OCI-LY3 (cell line): ENCODE results near the gene ASIP.

Source experiments
- H2AFZ ChIP-seq: fragments of 200-600, 300-600 bp; shearing (Covaris generic); 2 replicates; pipeline ENCODE4 v1.6.0; 2014; ENCODE audit warnings: antibody characterized with exemption, low read depth, low read length
- H3K27ac ChIP-seq: fragments of 200-600, 300-600 bp; sonication (generic); 2 replicates; pipeline ENCODE4 v1.5.1; 2014; ENCODE audit warnings: mild to moderate bottlenecking, low read length, moderate library complexity, mixed read lengths
- H3K27me3 ChIP-seq: fragments of 200-600, 300-600 bp; sonication (generic); 2 replicates; pipeline ENCODE4 v1.6.1; 2014; ENCODE audit warnings: low read depth, low read length, mixed read lengths
- H3K36me3 ChIP-seq: fragments of 200-600, 300-600 bp; sonication (generic); replicated peaks from 2 replicates; pipeline ENCODE3; 2014; ENCODE audit warnings: low read depth, low read length, mixed read lengths
- H3K4me1 ChIP-seq: fragments of 300-600, 200-600 bp; sonication (generic); 2 replicates; pipeline ENCODE4 v1.6.1; 2014; ENCODE audit warnings: low read length, mixed read lengths
- H3K4me2 ChIP-seq: fragments of 200-600, 300-600 bp; sonication (generic); 2 replicates; pipeline ENCODE4 v1.6.1; 2014; ENCODE audit warnings: low read length, mixed read lengths
- H3K4me3 ChIP-seq: fragments of 300-600, 200-600 bp; sonication (generic); 2 replicates; pipeline ENCODE4 v1.5.1; 2014; ENCODE audit warnings: antibody characterized with exemption, mild to moderate bottlenecking, low read length, moderate library complexity
- H3K79me2 ChIP-seq: fragments of 300-600, 200-600 bp; shearing (Covaris generic); 2 replicates; pipeline ENCODE4 v1.6.1; 2014; ENCODE audit warnings: mild to moderate bottlenecking, low read length, mixed read lengths
- H3K9ac ChIP-seq: fragments of 300-600, 200-600 bp; shearing (Covaris generic); 2 replicates; pipeline ENCODE4 v1.6.0; 2014; ENCODE audit warnings: mild to moderate bottlenecking, low read length, moderate library complexity
- H3K9me3 ChIP-seq: fragments of 200-600, 300-600 bp; shearing (Covaris generic); 2 replicates; pipeline ENCODE4 v1.6.1; 2014; ENCODE audit warnings: low read length, mixed read lengths; ENCODE audit not compliant: insufficient read depth
- H4K20me1 ChIP-seq: fragments of 200-600, 300-600 bp; sonication (generic); 2 replicates; pipeline ENCODE4 v1.6.1; 2016; ENCODE audit warnings: low read length, mixed read lengths; ENCODE audit not compliant: insufficient read depth
- CTCF ChIP-seq: fragments of 200-600, 300-600 bp; sonication (generic); IDR thresholded peaks from 2 replicates; pipeline ENCODE4 v1.5.1; 2014; ENCODE audit warnings: antibody characterized with exemption, low read length, low read depth
- EZH2phosphoT487 ChIP-seq: fragments of 200-600 bp; shearing (Covaris generic); IDR thresholded peaks from 2 replicates; pipeline ENCODE4 v1.6.1; 2018; ENCODE audit warnings: antibody characterized with exemption, mixed run types, low read depth

The ASIP gene

GRCh38 chr20:34300809-34301586, 59.8 kb downstream of the ASIP start:
- peaks cover 30% of the 10 kb centered on the region for H4K20me1 ChIP-seq
- peaks cover 27% of the 10 kb centered on the region for H3K36me3 ChIP-seq
- peaks cover 69% of the 10 kb centered on the region for H3K79me2 ChIP-seq

GRCh38 chr20:34301587-34302311, 60.5 kb downstream of the ASIP start:
- peak overlapping the region; percentile 89 for H3K9ac ChIP-seq
- H3K4me1 ChIP-seq, result peaks cover 42% of the 10 kb centered on the region
- no peak for TF ChIP-seq EZH2phosphoT487
- no peak for TF ChIP-seq CTCF
- no peaks in the 10 kb centered on the region for H3K27me3 ChIP-seq
- no peak overlapping the region for H2AFZ ChIP-seq
- H3K36me3 ChIP-seq, result peaks cover 22% of the 10 kb centered on the region
- no peaks in the 10 kb centered on the region for H3K9me3 ChIP-seq
- H3K4me3 ChIP-seq, result peak overlapping the region; percentile 81
- peaks cover 24% of the 10 kb centered on the region for H4K20me1 ChIP-seq
- peaks cover 61% of the 10 kb centered on the region for H3K79me2 ChIP-seq
- 0 out of 2 replicates have a peak overlapping the region, but pooled peaks have one; percentile 21 for H3K27ac ChIP-seq
- peak overlapping the region; percentile 77 for H3K4me2 ChIP-seq

More at GRCh38 chr20:34300809-34301586, 59.8 kb downstream of the ASIP start:
- TF ChIP-seq CTCF, result no peak
- no peak for TF ChIP-seq EZH2phosphoT487
- no peaks in the 10 kb centered on the region for H3K9me3 ChIP-seq
- H3K4me1 ChIP-seq, result peaks cover 42% of the 10 kb centered on the region
- no peak overlapping the region for H2AFZ ChIP-seq
- H3K4me3 ChIP-seq, result peak overlapping the region; percentile 81; the same call in 1 of the 2 replicates
- peak overlapping the region; percentile 21; the same call in 1 of the 2 replicates for H3K27ac ChIP-seq
- no peaks in the 10 kb centered on the region for H3K27me3 ChIP-seq
- no peak overlapping the region; the same call in 1 of the 2 replicates for H3K9ac ChIP-seq
- peak overlapping the region; percentile 77 for H3K4me2 ChIP-seq

GRCh38 chr20:34302312-34302722, 61.1 kb downstream of the ASIP start:
- peaks cover 22% of the 10 kb centered on the region for H3K36me3 ChIP-seq
- H3K4me2 ChIP-seq, result peak overlapping the region; percentile 77
- peaks cover 21% of the 10 kb centered on the region for H4K20me1 ChIP-seq
- H3K4me3 ChIP-seq, result peak overlapping the region; percentile 81
- peak overlapping the region; percentile 46; the same call in 1 of the 2 replicates for H2AFZ ChIP-seq
- H3K4me1 ChIP-seq, result peaks cover 42% of the 10 kb centered on the region
- H3K79me2 ChIP-seq, result peaks cover 56% of the 10 kb centered on the region
- no peaks in the 10 kb centered on the region for H3K9me3 ChIP-seq
- H3K9ac ChIP-seq, result peak overlapping the region; percentile 89
- peak overlapping the region; percentile 73 for H3K27ac ChIP-seq
- TF ChIP-seq EZH2phosphoT487 (no peak), CTCF (no peak)
- no peaks in the 10 kb centered on the region for H3K27me3 ChIP-seq
